Cardiac fibroblast (primary cell): ENCODE data around the gene ATAD5.

ENCODE experiments used
- DNase-seq, 2 donors: peaks; one replicate each; pipeline versions ENCODE4 v3.0.0 to v3.0.0-alpha.2; 2010; ENCODE audit warnings: low read depth in 2 of 2
- H3K4me3 ChIP-seq, 2 donors: replicated peaks in 1 of 2; 1 replicate in 1 of 2; 2 replicates in 1 of 2; pipeline ENCODE4 v1.5.1; 2011; ENCODE audit warnings: low read depth in 2 of 2, low read length in 2 of 2, mild to moderate bottlenecking in 2 of 2, moderate library complexity in 1 of 2
- CTCF ChIP-seq: IDR thresholded peaks from one replicate; pipeline ENCODE4 v1.5.1; 2011; ENCODE audit warnings: low read depth, mild to moderate bottlenecking, low read length, inconsistent platforms

Gene ATAD5

GRCh38 chr17:30824002-30824355, 7.8 kb upstream of the ATAD5 start:
- DNase-seq, result peak in 1 of 2 donors; percentile 16
- TF ChIP-seq CTCF, result no peak
- peak overlapping the region; percentile 86 to 95 for H3K4me3 ChIP-seq

- peak; percentile 85 to 93 for DNase-seq
- peak; percentile 7 for TF ChIP-seq CTCF
- peak within 1 kb of the TSS; percentile 86 to 95 for H3K4me3 ChIP-seq
Observed at GRCh38 chr17:30824356-30825145, 7.2 kb upstream of the ATAD5 start, which contains the start of gene CRLF3. Gene CRLF3, minus strand, starts transcription at chr17:30824692. Its CDS starts 41 bp downstream, at chr17:30824651.

- no peak for DNase-seq
- H3K4me3 ChIP-seq, result no peak overlapping the region
- TF ChIP-seq CTCF, result no peak
Observed at GRCh38 chr17:30827082-30827481, 4.7 kb upstream of the ATAD5 start.

GRCh38 chr17:30829022-30829421, 2.7 kb upstream of the ATAD5 start:
- no peak overlapping the region for H3K4me3 ChIP-seq
- no peak for DNase-seq
- TF ChIP-seq CTCF, result no peak

- peak; percentile 14 to 38 for DNase-seq
- no peak for TF ChIP-seq CTCF
- peak overlapping the region; percentile 74 to 96 for H3K4me3 ChIP-seq
Observed at GRCh38 chr17:30831257-30831656, 509 bp upstream of the ATAD5 start.

GRCh38 chr17:30832438-30833124, 815 bp downstream of the ATAD5 start:
- TF ChIP-seq CTCF, result no peak
- peak overlapping the region; percentile 74 to 96 for H3K4me3 ChIP-seq
- no peak for DNase-seq
